ENCODE measurements around the gene GABBR2.

GABBR2 gene

GRCh38 chr9:98485706-98486105, 223.0 kb downstream of the GABBR2 start:
- H3K4me3 ChIP-seq (ENCODE audit: low read depth, low read length), result no peak overlapping the region
- no peak for TF ChIP-seq CTCF (IDR thresholded peaks at IDR 0.05; ENCODE audit: control insufficient read depth, extremely low read depth, insufficient read depth)
- DNase-seq (ENCODE audit: low read depth), result no peak

DNA sequence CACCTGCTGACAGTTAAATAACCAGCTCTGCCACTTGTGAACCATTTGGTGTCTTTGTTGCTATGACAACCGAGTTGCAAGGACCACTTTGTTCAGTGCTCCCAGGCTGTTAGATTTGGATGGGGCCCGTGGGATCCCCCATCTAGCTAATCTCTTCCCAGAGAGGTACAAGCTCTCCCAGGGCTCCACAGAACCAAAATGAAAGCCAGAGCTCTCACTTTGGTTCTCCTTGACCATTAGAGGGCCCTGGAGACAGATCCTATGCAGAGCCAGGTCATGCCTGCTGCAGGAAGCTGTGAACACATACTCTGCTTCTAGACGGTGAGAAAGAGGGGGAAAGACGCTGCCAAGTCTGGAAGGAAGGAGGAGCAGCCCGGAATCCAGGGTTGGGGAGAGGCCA, 224.6 kb downstream of the GABBR2 start:
- H3K4me3 ChIP-seq (ENCODE audit: low read depth, low read length), result no peak overlapping the region
- no peak for DNase-seq (ENCODE audit: low read depth)
- no peak for TF ChIP-seq CTCF (IDR thresholded peaks at IDR 0.05; ENCODE audit: control insufficient read depth, extremely low read depth, insufficient read depth)

DNA sequence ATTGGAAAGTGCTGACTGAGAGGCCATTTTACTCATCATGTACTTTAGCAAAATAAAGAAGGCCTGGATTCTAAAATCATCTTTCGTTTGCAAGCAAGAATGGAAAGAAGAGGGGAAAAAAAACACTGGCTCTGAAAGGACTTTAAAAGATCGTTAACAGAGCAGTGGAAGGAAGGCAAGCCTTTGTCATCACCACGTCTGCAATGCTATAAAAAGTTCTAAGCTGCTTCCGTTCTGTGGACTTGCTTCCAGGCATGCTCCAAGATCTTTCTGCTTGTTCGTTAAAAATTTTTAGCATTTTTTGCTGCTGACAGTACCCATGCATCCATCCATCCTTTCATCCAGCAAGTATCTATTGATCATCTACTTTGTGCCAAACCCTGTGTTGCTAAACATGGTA, 226.5 kb downstream of the GABBR2 start:
- DNase-seq (ENCODE audit: low read depth), result no peak
- TF ChIP-seq CTCF (IDR thresholded peaks at IDR 0.05; ENCODE audit: control insufficient read depth, extremely low read depth, insufficient read depth), result no peak
- no peak overlapping the region for H3K4me3 ChIP-seq (ENCODE audit: low read depth, low read length)

DNA sequence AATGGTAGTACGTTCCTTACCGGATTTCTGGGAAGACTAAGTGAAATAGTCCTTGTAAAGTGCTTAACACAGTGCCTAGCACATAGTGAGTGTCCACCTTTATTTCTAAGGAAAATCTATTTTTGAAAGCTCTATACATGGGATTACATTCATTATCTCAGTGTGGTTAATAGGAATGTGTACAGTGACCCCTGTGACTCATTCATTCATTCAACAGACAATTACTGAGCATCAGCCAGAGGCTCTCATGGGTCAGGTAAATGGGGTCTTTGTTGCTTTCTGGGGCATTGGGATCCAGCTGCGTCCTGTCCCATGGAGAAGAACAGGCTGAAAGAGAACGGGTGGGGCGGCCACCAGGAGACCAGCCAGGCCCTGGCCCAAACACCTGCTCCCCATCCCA, 227.1 kb downstream of the GABBR2 start:
- DNase-seq (ENCODE audit: low read depth), result no peak
- no peak for TF ChIP-seq CTCF (IDR thresholded peaks at IDR 0.05; ENCODE audit: control insufficient read depth, extremely low read depth, insufficient read depth)

DNA sequence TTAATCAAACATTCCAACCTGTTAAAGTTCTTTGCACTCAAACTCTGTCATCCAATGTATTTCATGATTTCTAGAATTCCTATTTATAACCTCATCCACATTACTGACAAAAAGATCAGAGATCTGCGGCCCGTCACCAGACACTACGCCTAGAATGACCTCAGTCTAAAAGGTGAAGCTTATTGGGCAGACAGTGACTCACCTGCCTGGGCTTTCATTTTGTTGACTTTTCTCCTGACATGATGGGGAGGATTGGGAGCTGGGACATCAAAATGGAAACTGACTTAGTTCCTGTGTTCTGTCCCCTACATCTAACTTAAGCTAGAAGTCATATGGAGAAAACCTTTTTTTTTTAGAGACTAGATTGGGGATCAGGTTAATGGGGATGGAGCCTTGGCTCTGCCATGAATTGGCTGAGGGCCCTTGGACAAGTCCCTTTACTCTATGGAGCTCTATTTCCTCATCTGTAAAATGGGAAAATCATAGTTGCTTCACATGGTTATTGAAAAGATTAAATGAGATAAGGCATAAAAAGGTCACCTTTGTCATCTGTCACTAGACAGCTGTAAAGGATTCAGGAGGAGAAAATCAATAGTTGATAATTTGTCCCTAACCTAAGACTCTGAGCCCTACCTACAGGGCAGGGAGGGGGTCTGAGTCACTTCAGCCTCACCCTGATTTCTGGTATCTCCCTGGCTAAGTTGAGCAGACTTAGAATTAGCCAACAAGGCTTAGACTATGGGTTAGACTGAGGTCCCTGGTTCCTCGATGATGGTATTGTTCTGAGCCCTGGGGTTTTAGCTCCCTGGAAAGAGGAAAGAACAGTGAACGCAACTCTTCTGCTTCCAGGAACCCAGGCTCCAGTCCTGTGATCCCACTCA, 228.5 kb downstream of the GABBR2 start:
- no peak for DNase-seq (ENCODE audit: low read depth)
- no peak for TF ChIP-seq CTCF (IDR thresholded peaks at IDR 0.05; ENCODE audit: control insufficient read depth, extremely low read depth, insufficient read depth)
- no peak overlapping the region for H3K4me3 ChIP-seq (ENCODE audit: low read depth, low read length)

More for the DNA sequence above, 227.1 kb downstream of the GABBR2 start:
- H3K4me3 ChIP-seq (ENCODE audit: low read depth, low read length), result no peak overlapping the region

- no peak for TF ChIP-seq CTCF (IDR thresholded peaks at IDR 0.05; ENCODE audit: control insufficient read depth, extremely low read depth, insufficient read depth)
- H3K4me3 ChIP-seq (ENCODE audit: low read depth, low read length), result no peak overlapping the region
- no peak for DNase-seq (ENCODE audit: low read depth)
Observed at GRCh38 chr9:98479449-98479848, 229.3 kb downstream of the GABBR2 start.

- no peak for TF ChIP-seq CTCF (IDR thresholded peaks at IDR 0.05; ENCODE audit: control insufficient read depth, extremely low read depth, insufficient read depth)
- DNase-seq (ENCODE audit: low read depth), result no peak
Observed at GRCh38 chr9:98477884-98478283, 230.9 kb downstream of the GABBR2 start.

More at GRCh38 chr9:98477884-98478283, 230.9 kb downstream of the GABBR2 start:
- no peak overlapping the region for H3K4me3 ChIP-seq (ENCODE audit: low read depth, low read length)

Data from LNCaP clone FGC (cell line).